Coronary artery (tissue), 2 donors: Measurements from ENCODE around the gene CDK9.
A peak's percentile ranks its signal among the peaks of the same experiment; 100 is the strongest.

Experiments used
- DNase-seq: peaks from one replicate; pipeline ENCODE4 v3.0.0-alpha.2; 2017; ENCODE audit warnings: low spot score
- H3K27ac ChIP-seq, 2 donors: fragments of 200-600 bp; sonication (generic); one replicate each; pipeline ENCODE4 v1.5.1; 2016 to 2019
- H3K4me3 ChIP-seq: fragments of 200-600 bp; sonication (generic); 2 replicates; pipeline ENCODE4 v1.5.1; 2016; ENCODE audit warnings: mild to moderate bottlenecking, moderate library complexity
- CTCF ChIP-seq: fragments of 200-600 bp; sonication (generic); IDR thresholded peaks from one replicate; pipeline ENCODE4 v1.5.1; 2019; ENCODE audit warnings: antibody characterized with exemption

The CDK9 gene

DNA sequence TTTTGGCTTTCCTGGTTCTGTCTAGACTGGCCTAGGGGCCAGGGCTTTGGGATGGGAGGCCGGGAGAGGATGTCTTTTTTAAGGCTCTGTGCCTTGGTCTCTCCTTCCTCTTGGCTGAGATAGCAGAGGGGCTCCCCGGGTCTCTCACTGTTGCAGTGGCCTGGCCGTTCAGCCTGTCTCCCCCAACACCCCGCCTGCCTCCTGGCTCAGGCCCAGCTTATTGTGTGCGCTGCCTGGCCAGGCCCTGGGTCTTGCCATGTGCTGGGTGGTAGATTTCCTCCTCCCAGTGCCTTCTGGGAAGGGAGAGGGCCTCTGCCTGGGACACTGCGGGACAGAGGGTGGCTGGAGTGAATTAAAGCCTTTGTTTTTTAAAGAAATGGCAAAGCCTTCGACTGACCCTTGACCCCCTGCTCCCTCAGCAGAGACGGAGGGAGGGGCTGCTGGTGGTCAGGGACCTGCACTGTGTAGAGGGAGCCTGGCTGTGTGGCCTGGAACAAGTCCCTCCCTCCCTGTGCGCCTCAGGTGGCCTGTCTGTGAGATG, 27.9 kb downstream of the CDK9 start:
- H3K4me3 ChIP-seq = no peak overlapping the region
- TF ChIP-seq CTCF = no peak
- peak overlapping the region in 1 of 2 donors; percentile 18 for H3K27ac ChIP-seq
- no peak for DNase-seq

DNA sequence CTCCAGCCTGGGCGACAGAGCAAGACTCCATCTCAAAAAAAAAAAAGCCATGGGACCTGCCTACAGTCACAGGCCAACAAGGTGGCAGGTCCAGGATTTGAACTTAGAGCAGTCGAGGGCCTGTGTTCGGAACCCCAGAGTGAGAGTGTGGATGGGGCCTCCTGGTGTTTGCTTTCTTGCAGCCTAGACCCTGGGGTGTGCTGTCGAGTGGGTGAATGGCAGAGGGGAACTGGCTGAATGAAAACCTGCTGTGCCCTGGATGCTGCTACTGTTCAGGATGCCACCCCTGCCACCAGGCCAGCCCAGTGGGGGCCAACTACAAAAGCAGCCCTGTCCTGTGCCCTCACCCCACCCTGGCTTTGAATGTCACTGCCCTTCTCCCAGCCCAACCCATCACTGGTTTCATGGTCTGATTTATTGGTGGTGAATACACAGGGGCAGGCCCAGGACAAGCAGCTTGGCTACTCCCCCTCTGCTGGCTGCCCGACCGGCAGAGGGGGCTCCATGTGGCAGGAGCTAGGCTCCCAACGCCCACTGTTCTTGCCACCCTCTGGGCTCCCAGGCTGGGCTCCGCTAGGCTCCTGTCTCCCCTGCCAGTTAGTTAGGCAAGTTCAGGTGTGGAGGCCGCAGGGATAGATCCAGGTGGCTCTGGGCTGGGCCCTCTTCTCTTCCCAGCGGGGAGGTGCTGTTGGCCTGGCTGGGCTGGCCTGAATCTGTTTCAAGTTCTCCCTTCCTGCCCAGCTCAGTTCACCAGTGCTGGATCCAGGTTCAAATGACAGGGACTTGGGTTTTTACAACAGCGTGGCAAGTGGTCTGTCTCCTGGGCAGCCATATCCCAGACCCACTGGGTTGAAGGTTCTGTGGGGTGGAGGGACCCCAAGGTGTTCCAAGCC, 29.0 kb downstream of the CDK9 start:
- peak overlapping the region in 1 of 2 donors; percentile 17 for H3K27ac ChIP-seq
- no peak for DNase-seq
- no peak overlapping the region for H3K4me3 ChIP-seq
- TF ChIP-seq CTCF = no peak

GRCh38 chr9:127815512-127816361, 29.9 kb downstream of the CDK9 start:
- no peak for TF ChIP-seq CTCF
- Histone ChIP-seq H3K4me3 (no peak overlapping the region), H3K27ac (peak overlapping the region in 1 of 2 donors; percentile 27)
- DNase-seq = no peak

DNA sequence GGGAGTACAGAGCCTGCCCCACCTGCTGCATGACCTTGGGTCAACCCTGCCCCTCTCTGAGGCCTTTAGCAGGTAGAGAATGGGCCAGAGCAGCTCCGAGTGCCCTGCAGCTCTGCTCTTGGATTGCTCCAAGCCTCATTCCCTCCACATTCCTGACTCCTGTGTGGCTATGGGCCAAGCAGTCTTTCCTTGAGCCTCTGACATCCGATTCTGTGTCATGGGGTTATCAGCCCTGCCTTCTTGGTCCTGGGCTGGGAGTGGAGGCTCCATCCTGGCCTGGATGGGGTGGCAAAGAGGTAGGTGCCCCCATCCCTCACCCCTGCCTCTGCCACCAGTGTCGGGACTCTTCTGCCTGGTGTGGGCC, 30.5 kb downstream of the CDK9 start:
- DNase-seq = no peak
- no peak for TF ChIP-seq CTCF
- no peak overlapping the region for H3K4me3 ChIP-seq
- peak overlapping the region in 1 of 2 donors; percentile 27 for H3K27ac ChIP-seq

- no peak for TF ChIP-seq CTCF
- H3K4me3 ChIP-seq = no peak overlapping the region
- H3K27ac ChIP-seq = peak overlapping the region in 1 of 2 donors; percentile 27
- no peak for DNase-seq
Measured at GRCh38 chr9:127816728-127817127, 30.9 kb downstream of the CDK9 start.

- DNase-seq = no peak
- H3K27ac ChIP-seq = peak overlapping the region in 1 of 2 donors; percentile 27
- TF ChIP-seq CTCF = no peak
- H3K4me3 ChIP-seq = no peak overlapping the region
Measured at GRCh38 chr9:127817881-127818434, 32.1 kb downstream of the CDK9 start.
